GM12875 (cell line): ENCODE data around the gene RESP18.

Source experiments
- H3K4me3 ChIP-seq: one replicate; pipeline ENCODE4 v1.5.1; 2011; ENCODE audit warnings: low read depth, low read length, control low read depth
- CTCF ChIP-seq: IDR thresholded peaks from 2 replicates; pipeline ENCODE4 v1.5.1; 2011; ENCODE audit warnings: low read depth, mild to moderate bottlenecking, control low read depth, inconsistent platforms, low read length, moderate library complexity, borderline replicate concordance; ENCODE audit not compliant: insufficient read depth

The RESP18 gene

GRCh38 chr2:219306047-219306446 is 26.5 kb downstream of the RESP18 start:
- H3K4me3 ChIP-seq, result no peak overlapping the region
- no peak for TF ChIP-seq CTCF

GRCh38 chr2:219304223-219304622 is 28.3 kb downstream of the RESP18 start:
- H3K4me3 ChIP-seq, result no peak overlapping the region
- no peak for TF ChIP-seq CTCF

- TF ChIP-seq CTCF, result no peak
- H3K4me3 ChIP-seq, result no peak overlapping the region
Observed at GRCh38 chr2:219302412-219302968, 30.1 kb downstream of the RESP18 start.

- no peak overlapping the region for H3K4me3 ChIP-seq
- TF ChIP-seq CTCF, result no peak
Observed at GRCh38 chr2:219300022-219300421, 32.5 kb downstream of the RESP18 start.

- no peak overlapping the region for H3K4me3 ChIP-seq
- TF ChIP-seq CTCF, result no peak
Observed at GRCh38 chr2:219299372-219299760, 33.2 kb downstream of the RESP18 start.

GRCh38 chr2:219298759-219299371 is 33.7 kb downstream of the RESP18 start:
- no peak overlapping the region for H3K4me3 ChIP-seq
- peak; percentile 99 for TF ChIP-seq CTCF

GRCh38 chr2:219297766-219298456 is 34.6 kb downstream of the RESP18 start:
- no peak overlapping the region for H3K4me3 ChIP-seq
- no peak for TF ChIP-seq CTCF
